CD4-positive, alpha-beta T cell (primary cell): Measurements from ENCODE around the gene PAPOLA. TPM values are rescaled to one million over a fixed set of nuclear protein-coding genes. Genes with fewer than 3 reads are reported as not detected.

Experiments used
- ATAC-seq: fragments of 200-7000 bp; cut with Tn5 transposase; one replicate; pipeline ENCODE4 v1.10.0; 2022; ENCODE audit warnings: mild to moderate bottlenecking; ENCODE audit not compliant: poor library complexity
- CTCF ChIA-PET: fragments of 350-600 bp; sonication (Branson Sonifier 250); formaldehyde crosslinking; loops from one replicate; lab custom pipeline; 2021; ENCODE audit warnings: antibody characterized with exemption, inconsistent platforms; lab: Charles Lee
- POLR2A ChIA-PET: fragments of 350-600 bp; sonication (Branson Sonifier 250); formaldehyde crosslinking; loops from one replicate; lab custom pipeline; 2021; ENCODE audit warnings: antibody characterized with exemption, inconsistent platforms; lab: Charles Lee
- DNase-seq, 14 experiments: peaks; one replicate each; pipeline ENCODE4 v3.0.0-alpha.2; 2013 to 2020; ENCODE audit warnings: mixed read lengths in 2 of 14
- H3K27ac ChIP-seq, 2 donors: one replicate each; pipeline versions ENCODE4 v1.5.1 to v1.7.0; 2013; ENCODE audit warnings: low read length in 2 of 2, low read depth in 1 of 2, mild to moderate bottlenecking in 1 of 2
- H3K27me3 ChIP-seq, 2 experiments: 1 replicate in 1 of 2; 2 replicates in 1 of 2; pipeline versions ENCODE4 v1.6.1 to v1.7.0; 2013; ENCODE audit warnings: low read length in 2 of 2, control low read depth in 1 of 2, mild to moderate bottlenecking in 1 of 2, moderate library complexity in 1 of 2; ENCODE audit not compliant: insufficient read depth in 2 of 2, control insufficient read depth in 1 of 2
- H3K36me3 ChIP-seq: one replicate; pipeline ENCODE4 v1.6.1; 2013; ENCODE audit warnings: low read length, control low read depth; ENCODE audit not compliant: insufficient read depth
- H3K4me1 ChIP-seq: one replicate; pipeline ENCODE4 v1.6.1; 2013; ENCODE audit warnings: low read length, control low read depth; ENCODE audit not compliant: insufficient read depth
- H3K4me3 ChIP-seq: one replicate; pipeline ENCODE4 v1.5.1; 2013; ENCODE audit warnings: mild to moderate bottlenecking, low read length, moderate library complexity
- H3K9me3 ChIP-seq, 2 experiments: 1 replicate in 1 of 2; 2 replicates in 1 of 2; pipeline versions ENCODE4 v1.6.1 to v1.7.0; 2013; ENCODE audit warnings: low read length in 2 of 2, mild to moderate bottlenecking in 2 of 2, control low read depth in 1 of 2, moderate library complexity in 1 of 2; ENCODE audit not compliant: control insufficient read depth in 1 of 2, insufficient read depth in 1 of 2
- H3K27ac Mint-ChIP-seq: one replicate; pipeline ENCODE4 v1.8.0; 2020; ENCODE audit warnings: mixed read lengths
- H3K27me3 Mint-ChIP-seq: one replicate; pipeline ENCODE4 v1.8.0; 2021; ENCODE audit warnings: mixed read lengths
- H3K36me3 Mint-ChIP-seq: one replicate; pipeline ENCODE4 v1.8.0; 2021; ENCODE audit warnings: low read depth, mixed read lengths
- H3K4me1 Mint-ChIP-seq: one replicate; pipeline ENCODE4 v1.8.0; 2021; ENCODE audit warnings: low read depth, mixed read lengths
- H3K4me3 Mint-ChIP-seq: one replicate; pipeline ENCODE4 v1.8.0; 2020; ENCODE audit warnings: mild to moderate bottlenecking, mixed read lengths
- H3K9me3 Mint-ChIP-seq: one replicate; pipeline ENCODE4 v1.8.0; 2020; ENCODE audit warnings: mixed read lengths
- CTCF ChIP-seq: fragments of 200-600 bp; IDR thresholded peaks from one replicate; pipeline ENCODE4 v1.8.0; 2022; ENCODE audit warnings: antibody characterized with exemption, mild to moderate bottlenecking
- intact Hi-C, 2 experiments: fragments of 100-400 bp; cut with DNase I in 1 of 2; cut with micrococcal nuclease in 1 of 2; formaldehyde crosslinking; loops; one replicate each; pipeline versions ENCODE4 v1.15.1 to v1.9.0; 2023 to 2025; cut with DNase I, micrococcal nuclease
- total RNA-seq, 174 experiments: library from RNA in 2 of 174; stranded (reverse) in 2 of 174; gene quantifications; one replicate each; pipeline ENCODE4 v1.2.3 and lab custom pipeline; 2021 to 2026

Gene PAPOLA
- total RNA-seq, 2 experiments from 2014 or later, result 140 to 148 TPM

GRCh38 chr14:96592591-96593386 is 90.6 kb downstream of the PAPOLA start:
- peak overlapping the region; percentile 84 for H3K4me3 Mint-ChIP-seq
- DNase-seq, result peak; percentile 30 to 78 (median 60)
- Histone ChIP-seq H3K4me3 (peak overlapping the region; percentile 68), H3K9me3 (no peaks in the 10 kb centered on the region), H3K27ac (no peak overlapping the region), H3K36me3 (no peaks in the 10 kb centered on the region), H3K4me1 (peaks cover 16% of the 10 kb centered on the region), H3K27me3 (peaks cover 0 to 5% of the 10 kb centered on the region in 2 experiments)
- H3K27me3 Mint-ChIP-seq, result peaks cover 15% of the 10 kb centered on the region
- intact Hi-C loops, result loop anchor here in 1 of 2 experiments (10.0 kb wide), 1 partner anchor 152 kb away; no protein-coding TSS in a partner anchor
- peaks cover 8% of the 10 kb centered on the region for H3K4me1 Mint-ChIP-seq
- ChIA-PET POLR2A (no interaction called here), CTCF (no interaction called here)
- peak; percentile 96 for ATAC-seq
- no peaks in the 10 kb centered on the region for H3K36me3 Mint-ChIP-seq
- H3K27ac Mint-ChIP-seq, result no peak overlapping the region
- no peak for TF ChIP-seq CTCF
- H3K9me3 Mint-ChIP-seq, result no peaks in the 10 kb centered on the region

GRCh38 chr14:96594961-96595360 is 92.8 kb downstream of the PAPOLA start:
- ATAC-seq (no peak), DNase-seq (no peak)
- no peaks in the 10 kb centered on the region for H3K27me3 ChIP-seq
- H3K4me1 Mint-ChIP-seq, result peaks cover 8% of the 10 kb centered on the region
- H3K27me3 Mint-ChIP-seq, result no peaks in the 10 kb centered on the region
- ChIA-PET CTCF (no interaction called here), POLR2A (no interaction called here)
- H3K27ac Mint-ChIP-seq, result no peak overlapping the region
- no peak for TF ChIP-seq CTCF
- H3K36me3 Mint-ChIP-seq, result no peaks in the 10 kb centered on the region
- H3K4me3 Mint-ChIP-seq, result peak overlapping the region; percentile 20
- H3K4me1 ChIP-seq, result peaks cover 16% of the 10 kb centered on the region
- H3K9me3 ChIP-seq, result peaks cover 0 to 8% of the 10 kb centered on the region in 2 experiments
- no peaks in the 10 kb centered on the region for H3K36me3 ChIP-seq
- no peak overlapping the region for H3K4me3 ChIP-seq
- intact Hi-C loops, result loop anchor here in 1 of 2 experiments (10.0 kb wide), 1 partner anchor 150 kb away; no protein-coding TSS in a partner anchor
- no peak overlapping the region for H3K27ac ChIP-seq
- no peaks in the 10 kb centered on the region for H3K9me3 Mint-ChIP-seq

- Mint-ChIP-seq H3K4me1 (peaks cover 3% of the 10 kb centered on the region), H3K36me3 (no peaks in the 10 kb centered on the region), H3K4me3 (no peak overlapping the region), H3K27ac (no peak overlapping the region), H3K27me3 (peaks cover 18% of the 10 kb centered on the region), H3K9me3 (no peaks in the 10 kb centered on the region)
- Histone ChIP-seq H3K36me3 (no peaks in the 10 kb centered on the region), H3K27ac (no peak overlapping the region), H3K27me3 (peaks cover 2 to 4% of the 10 kb centered on the region in 2 experiments), H3K4me1 (peaks cover 8% of the 10 kb centered on the region), H3K9me3 (peaks cover 0 to 9% of the 10 kb centered on the region in 2 experiments), H3K4me3 (no peak overlapping the region)
- ATAC-seq, result no peak
- intact Hi-C loops, result loop anchor here in 1 of 2 experiments (10.0 kb wide), 1 partner anchor 147 kb away; no protein-coding TSS in a partner anchor
- TF ChIP-seq CTCF, result no peak
- ChIA-PET POLR2A (no interaction called here), CTCF (no interaction called here)
- no peak for DNase-seq
Measured at GRCh38 chr14:96597680-96598079, 95.5 kb downstream of the PAPOLA start.
